ENCODE results near the gene SEPTIN12. TPM values are rescaled to one million over a fixed set of nuclear protein-coding genes. Genes with fewer than 3 reads are reported as not detected.

SEPTIN12 gene
- total and polyA plus RNA-seq, 2 donors (not counting 3 experiments of a cell fraction or from before 2014, with no cell fraction given) = not detected

GRCh38 chr16:4825196-4825595 lies 37.1 kb upstream of the SEPTIN12 start:
- TF ChIP-seq, protein P1, sequence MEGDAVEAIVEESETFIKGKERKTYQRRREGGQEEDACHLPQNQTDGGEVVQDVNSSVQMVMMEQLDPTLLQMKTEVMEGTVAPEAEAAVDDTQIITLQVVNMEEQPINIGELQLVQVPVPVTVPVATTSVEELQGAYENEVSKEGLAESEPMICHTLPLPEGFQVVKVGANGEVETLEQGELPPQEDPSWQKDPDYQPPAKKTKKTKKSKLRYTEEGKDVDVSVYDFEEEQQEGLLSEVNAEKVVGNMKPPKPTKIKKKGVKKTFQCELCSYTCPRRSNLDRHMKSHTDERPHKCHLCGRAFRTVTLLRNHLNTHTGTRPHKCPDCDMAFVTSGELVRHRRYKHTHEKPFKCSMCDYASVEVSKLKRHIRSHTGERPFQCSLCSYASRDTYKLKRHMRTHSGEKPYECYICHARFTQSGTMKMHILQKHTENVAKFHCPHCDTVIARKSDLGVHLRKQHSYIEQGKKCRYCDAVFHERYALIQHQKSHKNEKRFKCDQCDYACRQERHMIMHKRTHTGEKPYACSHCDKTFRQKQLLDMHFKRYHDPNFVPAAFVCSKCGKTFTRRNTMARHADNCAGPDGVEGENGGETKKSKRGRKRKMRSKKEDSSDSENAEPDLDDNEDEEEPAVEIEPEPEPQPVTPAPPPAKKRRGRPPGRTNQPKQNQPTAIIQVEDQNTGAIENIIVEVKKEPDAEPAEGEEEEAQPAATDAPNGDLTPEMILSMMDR (IDR thresholded peaks at IDR 0.05; ENCODE audit: extremely low read depth in 1 of 2, insufficient read depth in 1 of 2, low read depth in 1 of 2, low read length in 2 of 2) = no peak
- no peak for TF ChIP-seq MYC (IDR thresholded peaks at IDR 0.05; ENCODE audit: low read depth, low read length)
- TF ChIP-seq MAX (IDR thresholded peaks at IDR 0.05; ENCODE audit: insufficient read depth, insufficient read length) = no peak
- no peak for TF ChIP-seq EZH2 (IDR thresholded peaks at IDR 0.05; ENCODE audit: borderline replicate concordance, low read depth, low read length, severe bottlenecking)
- TF ChIP-seq JUN (IDR thresholded peaks at IDR 0.05; ENCODE audit: borderline replicate concordance, insufficient read depth, insufficient read length, low read depth) = no peak
- no peak for TF ChIP-seq POLR2A (IDR thresholded peaks at IDR 0.05; ENCODE audit: low read depth, low read length)
- ChIA-PET POLR2A (no interaction called here), CTCF (no interaction called here)
- Histone ChIP-seq H3K79me2 (ENCODE audit: control insufficient read depth, insufficient read depth, low read length) (no peaks in the 10 kb centered on the region), H2AFZ (ENCODE audit: low read depth, low read length) (no peak overlapping the region), H4K20me1 (replicated peaks; ENCODE audit: control insufficient read depth, extremely low read depth, insufficient read depth, low read length) (no peaks in the 10 kb centered on the region), H3K4me1 (ENCODE audit: control insufficient read depth, extremely low read depth, insufficient read depth, low read length) (no peaks in the 10 kb centered on the region), H3K27ac (ENCODE audit: insufficient read depth, low read depth, low read length) (no peak overlapping the region), H3K36me3 (ENCODE audit: control insufficient read depth in 2 of 2, extremely low read depth in 1 of 2, insufficient read depth in 2 of 2, low read length in 2 of 2) (peaks cover 32 to 53% of the 10 kb centered on the region in 2 experiments), H3K4me3 (replicated peaks in 1 of 3; ENCODE audit: insufficient read depth in 1 of 3, low read depth in 1 of 3, low read length in 3 of 3) (no peak overlapping the region), H3K9ac (replicated peaks; ENCODE audit: extremely low read depth, insufficient read depth, low read length) (no peak overlapping the region), H3K9me3 (replicated peaks; ENCODE audit: control insufficient read depth, insufficient read depth, low read length) (no peaks in the 10 kb centered on the region), H3K27me3 (ENCODE audit: control insufficient read depth in 2 of 2, insufficient read depth in 2 of 2, low read length in 2 of 2) (no peaks in the 10 kb centered on the region), H3K4me2 (ENCODE audit: insufficient read depth, low read length) (no peak overlapping the region), H3K9me1 (replicated peaks; ENCODE audit: control insufficient read depth, extremely low read depth, insufficient read depth, low read length) (no peaks in the 10 kb centered on the region)
- intact Hi-C loops (cut with micrococcal nuclease) (no loop called here), dilution Hi-C loops (cut with MboI; ENCODE audit: extremely low pct_ligation_motif_present, low sequenced_read_pairs) (no loop called here)
- FAIRE-seq (no peak), DNase-seq (ENCODE audit: low read depth, low spot score) (no peak)
- no TSS peak for BruUV-seq (replicated peaks)

GRCh38 chr16:4820652-4821051 lies 32.5 kb upstream of the SEPTIN12 start:
- Histone ChIP-seq H3K4me1 (ENCODE audit: control insufficient read depth, extremely low read depth, insufficient read depth, low read length) (no peaks in the 10 kb centered on the region), H3K27ac (ENCODE audit: insufficient read depth, low read depth, low read length) (no peak overlapping the region), H3K9ac (replicated peaks; ENCODE audit: extremely low read depth, insufficient read depth, low read length) (no peak overlapping the region), H3K27me3 (ENCODE audit: control insufficient read depth in 2 of 2, insufficient read depth in 2 of 2, low read length in 2 of 2) (no peaks in the 10 kb centered on the region), H2AFZ (ENCODE audit: low read depth, low read length) (no peak overlapping the region), H4K20me1 (replicated peaks; ENCODE audit: control insufficient read depth, extremely low read depth, insufficient read depth, low read length) (no peaks in the 10 kb centered on the region), H3K36me3 (ENCODE audit: control insufficient read depth in 2 of 2, extremely low read depth in 1 of 2, insufficient read depth in 2 of 2, low read length in 2 of 2) (peaks cover 29 to 46% of the 10 kb centered on the region in 2 experiments), H3K4me3 (replicated peaks in 1 of 3; ENCODE audit: insufficient read depth in 1 of 3, low read depth in 1 of 3, low read length in 3 of 3) (no peak overlapping the region), H3K9me1 (replicated peaks; ENCODE audit: control insufficient read depth, extremely low read depth, insufficient read depth, low read length) (no peaks in the 10 kb centered on the region), H3K4me2 (ENCODE audit: insufficient read depth, low read length) (no peak overlapping the region), H3K9me3 (replicated peaks; ENCODE audit: control insufficient read depth, insufficient read depth, low read length) (no peaks in the 10 kb centered on the region), H3K79me2 (ENCODE audit: control insufficient read depth, insufficient read depth, low read length) (no peaks in the 10 kb centered on the region)
- intact Hi-C loops (cut with micrococcal nuclease) (no loop called here), dilution Hi-C loops (cut with MboI; ENCODE audit: extremely low pct_ligation_motif_present, low sequenced_read_pairs) (no loop called here)
- POLR2A ChIA-PET = interaction anchor here (1.3 kb wide), 1 partner anchor 18 kb away, joined by 3 read pairs; the partner anchor contains the start of gene ROGDI
- FAIRE-seq (no peak), DNase-seq (ENCODE audit: low read depth, low spot score) (no peak)
- no TSS peak for BruUV-seq (replicated peaks)
- CTCF ChIA-PET = no interaction called here
- TF ChIP-seq, protein P1 (IDR thresholded peaks at IDR 0.05; ENCODE audit: extremely low read depth in 1 of 2, insufficient read depth in 1 of 2, low read depth in 1 of 2, low read length in 2 of 2) = no peak
- TF ChIP-seq FOS (IDR thresholded peaks at IDR 0.05; ENCODE audit: borderline replicate concordance, insufficient read depth, low read length) (no peak), EZH2 (IDR thresholded peaks at IDR 0.05; ENCODE audit: borderline replicate concordance, low read depth, low read length, severe bottlenecking) (no peak), GATA2 (IDR thresholded peaks at IDR 0.05; ENCODE audit: insufficient read depth, insufficient read length, low read depth, low read length) (no peak), POLR2AphosphoS5 (IDR thresholded peaks at IDR 0.05; ENCODE audit: insufficient read depth, low read depth, low read length) (no peak), MAX (IDR thresholded peaks at IDR 0.05; ENCODE audit: insufficient read depth, insufficient read length) (no peak), JUN (IDR thresholded peaks at IDR 0.05; ENCODE audit: borderline replicate concordance, insufficient read depth, insufficient read length, low read depth) (no peak), POLR2A (IDR thresholded peaks at IDR 0.05; ENCODE audit: low read depth, low read length) (no peak), MYC (IDR thresholded peaks at IDR 0.05; ENCODE audit: low read depth, low read length) (no peak)

Data from endothelial cell of umbilical vein (primary cell).